HG02970 (cell line): Measurements from ENCODE around the gene TRPT1.
A peak's percentile ranks its signal among the peaks of the same experiment; 100 is the strongest.
"Not testable (repeated sequence)": the region's sequence is repeated elsewhere in the genome, so short reads cannot be mapped to it uniquely, and the experiment has no call there.

Experiments used
- ATAC-seq: cut with Tn5 transposase; IDR thresholded peaks from one replicate; pipeline ENCODE4 v1.9.1; 2021; ENCODE audit warnings: mild to moderate bottlenecking, moderate library complexity, moderate number of reproducible peaks; ENCODE audit not compliant: unreplicated experiment, low FRiP score

The TRPT1 gene

DNA sequence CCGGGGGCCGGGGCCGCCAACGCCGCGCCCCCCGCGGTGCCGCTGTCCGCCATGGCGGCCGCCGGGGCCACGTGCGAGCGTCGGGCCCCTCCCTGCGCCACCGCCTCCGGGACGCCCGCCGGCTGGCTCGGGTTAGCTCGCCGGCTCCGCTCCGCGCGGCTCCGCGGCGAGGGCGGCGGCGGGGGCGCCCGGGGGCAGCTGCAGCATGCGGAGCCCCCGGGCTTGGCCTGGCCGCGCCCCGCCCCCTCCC is 20.6 kb upstream of the TRPT1 start:
- not testable (repeated sequence) for ATAC-seq

DNA sequence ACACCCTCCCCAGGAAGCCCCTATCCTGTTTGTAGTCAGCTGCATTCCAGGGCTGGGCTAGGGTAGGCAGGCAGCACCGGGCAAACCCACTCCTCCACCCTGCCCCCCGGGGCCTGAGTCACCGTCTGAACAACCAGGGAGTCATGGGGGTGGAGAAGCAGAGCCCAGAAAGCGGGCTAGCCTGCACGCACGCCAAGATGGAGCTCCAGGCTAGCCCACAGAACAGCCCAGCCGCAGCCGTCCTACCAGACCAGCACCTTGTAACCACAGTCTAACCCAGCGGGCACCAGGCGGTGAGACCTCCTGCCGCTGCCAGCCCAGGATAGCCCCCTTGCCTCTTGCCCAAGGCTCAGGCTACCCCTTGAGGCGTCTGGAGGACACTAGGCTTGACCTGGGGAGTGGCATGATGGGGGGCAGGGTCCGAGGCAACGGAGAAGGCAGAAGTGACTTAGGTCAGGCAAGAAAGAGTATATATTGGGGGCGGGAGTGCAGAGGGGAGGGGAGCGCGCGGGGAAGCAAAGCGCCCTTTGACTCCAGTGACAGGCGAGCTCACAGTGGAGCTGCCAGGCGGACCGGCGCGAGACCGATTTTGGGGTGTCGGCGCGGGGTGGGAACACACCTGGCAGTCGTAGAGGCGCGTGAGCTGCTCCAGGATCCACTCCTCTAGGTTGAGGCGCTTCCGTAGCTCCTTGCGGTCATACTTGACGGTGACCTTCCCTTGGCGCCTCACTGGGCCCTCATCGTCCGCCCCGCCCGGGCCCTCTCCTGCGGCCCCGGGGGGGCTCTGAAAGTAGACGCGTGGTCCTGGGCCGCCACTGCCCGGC is 20.0 kb upstream of the TRPT1 start:
- ATAC-seq, result no peak

DNA sequence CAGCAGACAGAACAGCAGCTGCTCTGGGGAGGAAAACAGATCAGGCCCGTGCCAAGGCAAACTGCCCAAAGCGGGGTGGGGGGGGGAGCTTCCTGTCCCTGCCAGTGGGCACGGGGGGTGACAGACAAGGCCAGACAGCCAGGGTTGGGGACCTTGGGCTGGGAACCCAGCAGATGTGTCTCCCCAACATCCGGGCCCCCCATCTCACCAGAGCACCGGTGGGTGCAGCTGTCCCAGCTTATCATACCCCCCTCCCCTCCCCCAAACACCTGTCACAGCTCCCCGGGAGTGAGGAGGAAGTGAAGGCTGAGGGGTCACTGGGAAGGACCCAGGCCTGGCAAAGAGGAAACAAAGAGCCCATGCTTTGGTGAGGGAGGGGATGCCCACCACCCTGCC is 19.4 kb upstream of the TRPT1 start:
- ATAC-seq, result no peak

DNA sequence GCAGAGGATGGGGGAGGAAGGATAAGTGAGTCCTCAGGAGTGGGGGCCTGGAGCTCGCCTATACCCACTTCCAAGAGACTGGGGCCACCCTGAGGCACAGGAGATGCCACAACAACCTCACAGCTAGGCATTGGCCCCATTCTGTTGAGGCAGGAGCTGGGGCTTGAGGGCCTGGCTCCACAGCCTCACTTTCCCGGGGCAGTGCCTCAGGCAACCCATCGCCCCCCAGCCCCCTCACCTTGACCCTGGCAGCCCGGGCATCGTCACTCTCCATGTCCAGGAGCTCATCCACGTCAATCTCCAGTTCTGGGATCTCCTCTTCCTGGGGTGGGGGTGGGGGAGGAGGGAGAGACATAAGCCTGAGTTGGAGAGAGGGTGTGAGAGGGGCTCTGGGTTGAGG is 19.0 kb upstream of the TRPT1 start:
- ATAC-seq, result no peak

DNA sequence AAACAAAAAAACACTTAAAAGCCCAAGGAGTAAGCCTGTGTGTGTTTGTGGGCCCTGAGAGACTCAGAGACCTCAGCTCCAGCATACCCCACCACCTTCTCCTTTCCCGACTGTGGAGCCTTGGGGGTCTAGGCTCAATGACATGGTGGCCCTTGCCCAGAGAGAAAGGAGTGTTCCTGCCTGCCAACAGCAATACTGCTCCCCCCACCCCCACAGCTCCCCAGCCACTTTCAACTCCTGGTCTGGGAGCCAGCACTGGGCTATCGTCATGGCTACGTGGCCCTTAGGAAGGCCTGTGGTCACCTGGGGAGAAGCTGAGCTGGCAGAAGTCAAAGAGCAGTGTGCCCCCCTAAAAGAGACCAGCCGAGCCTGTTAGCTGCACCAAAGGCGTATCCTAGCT is 18.1 kb upstream of the TRPT1 start:
- ATAC-seq, result no peak

DNA sequence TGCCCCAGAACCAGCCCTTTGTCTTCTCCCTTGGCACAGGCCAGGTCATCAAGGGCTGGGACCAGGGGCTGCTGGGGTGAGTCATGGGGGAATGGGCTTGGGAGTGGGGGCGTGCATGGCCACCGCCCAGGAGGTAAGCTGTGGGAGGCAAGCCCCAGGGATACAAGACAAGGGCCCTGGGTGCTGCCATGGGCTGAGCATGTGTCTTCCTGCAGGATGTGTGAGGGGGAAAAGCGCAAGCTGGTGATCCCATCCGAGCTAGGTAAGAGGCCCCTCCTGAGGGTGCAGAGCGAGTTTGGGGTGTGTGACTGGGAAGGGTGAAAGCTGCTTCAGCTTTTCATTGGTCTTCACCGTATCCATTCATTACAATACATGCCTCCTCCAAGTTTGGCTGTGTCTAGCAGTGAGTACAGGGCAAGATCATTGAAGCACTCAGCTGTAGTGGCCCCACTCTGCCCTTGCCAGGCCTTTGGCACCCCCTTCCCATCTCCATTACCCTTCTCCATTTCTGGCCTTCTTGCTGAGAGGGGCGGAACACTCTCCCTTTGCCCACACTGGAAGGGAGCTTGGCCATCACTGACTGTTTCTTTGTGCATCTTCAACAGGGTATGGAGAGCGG is 17.4 kb upstream of the TRPT1 start:
- no peak for ATAC-seq

DNA sequence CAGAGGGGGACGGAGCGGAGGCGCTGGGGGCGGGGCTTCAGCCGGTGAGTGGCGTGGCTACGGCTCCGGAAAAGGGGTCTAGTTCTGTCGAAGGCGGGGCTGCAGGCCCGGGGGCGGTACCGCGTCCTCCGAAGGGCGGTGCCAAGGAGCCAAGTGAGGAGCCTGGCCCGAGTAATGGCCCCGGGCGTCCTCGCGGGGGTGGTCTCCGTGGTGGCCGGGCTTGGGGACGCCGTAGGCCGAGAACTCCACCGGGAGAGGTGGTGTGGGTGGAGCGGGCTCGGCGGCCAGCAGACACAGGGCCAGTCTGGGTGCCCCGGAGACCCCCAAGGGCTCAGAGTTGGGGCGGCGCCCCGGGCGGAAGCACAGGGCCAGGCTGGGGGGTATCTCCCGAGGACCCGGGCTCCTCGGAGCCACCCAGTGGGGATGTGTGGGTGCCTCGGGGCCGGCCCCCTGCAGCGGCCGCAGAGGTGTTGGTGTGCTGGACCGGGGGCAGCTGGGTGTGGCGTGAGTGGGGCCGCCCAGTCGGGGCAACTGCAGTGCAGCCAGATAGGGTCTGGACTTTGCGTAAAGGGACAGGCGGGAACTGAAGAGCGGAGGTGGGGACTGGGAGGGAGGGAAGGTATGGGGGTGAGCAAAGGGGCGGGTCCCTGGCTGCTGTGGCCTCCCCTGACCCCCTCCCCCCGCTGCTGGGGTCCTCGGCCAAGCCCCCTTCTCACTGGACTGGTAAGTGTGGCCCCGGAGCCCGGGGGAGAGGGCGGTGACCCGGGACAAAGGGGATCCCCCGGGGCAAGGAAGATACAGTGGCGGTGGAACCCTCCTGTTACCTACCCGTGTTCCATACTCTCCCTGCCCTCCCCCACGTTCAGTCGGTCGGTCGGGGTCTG is 15.7 kb upstream of the TRPT1 start:
- ATAC-seq, result peak; percentile 8

DNA sequence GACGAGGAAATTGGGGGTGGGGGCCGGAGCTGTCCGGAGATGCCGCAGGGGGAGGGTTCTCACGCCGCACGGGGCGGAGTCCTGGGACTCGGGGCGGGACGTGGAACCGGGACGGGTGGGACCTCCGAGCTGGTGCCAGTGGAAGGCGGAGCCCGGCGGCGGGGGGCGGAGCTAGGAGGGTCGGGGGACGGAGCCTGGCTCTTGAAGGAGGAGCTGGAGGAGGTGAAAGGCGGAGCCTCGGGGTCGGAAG is 15.2 kb upstream of the TRPT1 start:
- peak; percentile 66 for ATAC-seq

DNA sequence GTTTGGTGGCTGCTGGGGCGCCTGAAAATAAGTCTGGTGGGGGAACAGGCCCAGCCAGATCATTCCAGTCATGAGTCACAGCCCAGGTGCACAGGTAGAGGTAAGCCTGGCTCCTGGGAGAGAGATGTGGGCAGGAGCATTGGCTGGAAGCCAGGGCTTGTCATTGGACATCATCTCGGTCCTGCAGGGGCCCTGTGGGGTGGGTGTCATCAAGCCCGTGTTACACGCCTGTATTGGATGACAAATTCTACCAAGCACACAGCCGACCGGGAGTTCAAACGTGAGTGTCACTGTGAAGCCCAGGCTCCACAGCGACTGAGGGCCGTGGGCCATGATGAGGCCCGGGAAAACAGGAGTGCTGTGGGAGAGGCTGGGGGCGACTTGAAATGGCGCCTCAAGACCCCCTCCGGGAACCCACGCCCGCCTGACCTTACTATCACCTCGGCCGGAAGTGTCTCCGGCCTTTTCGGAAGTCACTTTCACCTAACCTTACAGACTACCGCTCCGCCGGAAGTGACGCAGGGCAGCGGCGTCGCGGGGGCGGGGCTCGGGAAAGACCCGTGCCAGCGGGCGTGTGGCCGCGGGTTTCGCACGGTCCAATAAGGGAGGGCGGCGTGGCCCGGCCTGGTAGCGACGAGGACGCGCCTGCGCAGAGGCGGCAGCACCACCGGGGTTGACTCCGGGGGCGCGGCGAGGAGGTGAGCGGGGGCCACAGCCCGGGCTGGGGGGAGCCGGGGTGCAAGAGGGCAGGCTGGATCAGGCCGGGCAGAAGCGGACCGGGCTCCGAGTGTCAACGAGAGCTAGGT is 14.7 kb upstream of the TRPT1 start, which contains the start of gene FKBP2:
TSS of gene FKBP2 (plus strand) at position 661 of the 806 bp plus-strand sequence. CDS start 1,293 bp downstream, outside the sequence.
- ATAC-seq, result peak; percentile 52

DNA sequence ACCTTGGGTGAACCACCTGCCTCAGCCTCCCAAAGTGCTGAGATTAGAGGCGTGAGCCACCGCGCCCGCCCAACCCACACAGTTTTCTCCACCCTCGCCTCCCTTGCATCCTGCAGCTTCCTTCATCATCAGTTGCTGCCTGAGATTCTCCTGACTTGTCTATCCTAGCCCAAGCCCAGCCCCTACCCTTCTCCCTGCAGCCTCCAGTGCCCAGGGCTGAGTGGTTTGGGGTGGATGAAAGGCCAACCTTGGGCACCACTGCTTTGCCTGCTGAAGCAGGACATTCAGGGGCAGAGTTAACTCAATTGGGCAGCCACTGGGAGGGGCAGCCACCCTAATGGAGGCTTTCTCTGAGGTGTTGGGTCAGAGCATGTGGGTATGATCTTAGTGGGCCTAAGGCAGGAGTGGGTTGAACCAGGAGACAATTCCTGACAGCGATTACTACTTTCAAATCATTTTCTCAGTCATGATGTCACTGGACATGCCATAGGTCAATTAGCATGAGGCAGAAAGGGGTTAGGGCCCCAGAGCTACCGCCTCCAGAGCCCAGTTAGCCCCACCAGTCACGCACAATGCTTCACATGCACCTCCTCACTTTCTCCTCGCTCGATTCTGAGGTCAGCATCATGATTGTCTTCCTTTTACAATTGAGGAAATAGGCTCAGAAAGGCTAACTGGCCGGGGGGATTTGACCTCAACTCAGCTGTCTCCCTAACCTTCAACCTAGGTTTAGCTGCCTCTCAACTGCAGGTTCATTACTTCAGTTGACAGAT is 13.9 kb upstream of the TRPT1 start:
- ATAC-seq, result no peak

DNA sequence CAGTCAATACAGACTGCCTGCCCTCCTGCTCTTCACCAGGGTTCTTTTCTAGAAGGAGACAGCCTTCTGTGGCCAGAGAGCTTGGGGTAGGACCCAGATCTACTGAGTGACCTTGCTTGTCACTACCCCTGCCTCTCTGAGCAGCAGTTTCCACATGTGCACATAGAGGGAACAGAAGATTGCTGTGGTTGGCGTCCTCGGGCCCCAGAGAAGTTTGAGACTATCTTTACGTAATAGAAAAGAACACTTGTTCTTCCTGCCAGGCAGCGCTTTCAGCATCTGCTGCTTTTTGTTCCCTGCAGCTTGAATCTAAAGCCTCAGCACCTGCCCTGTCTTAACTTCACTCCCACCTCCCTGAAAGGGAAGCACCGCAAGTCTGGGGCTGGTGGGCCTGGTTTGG is 13.0 kb upstream of the TRPT1 start:
- no peak for ATAC-seq

DNA sequence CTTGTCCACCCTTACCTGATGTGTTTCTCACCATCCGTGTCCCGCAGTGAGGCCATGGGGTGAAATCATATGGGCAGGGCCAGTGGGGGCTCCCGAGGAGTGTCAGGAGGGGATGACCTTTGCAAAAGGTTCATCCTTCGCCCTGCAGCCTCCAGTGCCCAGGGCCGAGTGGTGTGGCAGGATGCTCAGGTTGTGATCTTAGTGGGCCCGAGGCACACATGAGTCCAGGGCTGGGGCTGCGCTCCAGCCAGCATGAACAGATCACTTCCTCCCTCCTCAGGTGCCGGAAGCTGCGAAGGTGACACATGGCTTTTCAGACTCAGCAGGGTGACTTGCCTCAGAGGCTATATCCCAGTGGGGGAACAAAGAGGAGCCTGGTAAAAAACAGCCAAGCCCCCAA is 12.1 kb upstream of the TRPT1 start:
- ATAC-seq, result no peak

DNA sequence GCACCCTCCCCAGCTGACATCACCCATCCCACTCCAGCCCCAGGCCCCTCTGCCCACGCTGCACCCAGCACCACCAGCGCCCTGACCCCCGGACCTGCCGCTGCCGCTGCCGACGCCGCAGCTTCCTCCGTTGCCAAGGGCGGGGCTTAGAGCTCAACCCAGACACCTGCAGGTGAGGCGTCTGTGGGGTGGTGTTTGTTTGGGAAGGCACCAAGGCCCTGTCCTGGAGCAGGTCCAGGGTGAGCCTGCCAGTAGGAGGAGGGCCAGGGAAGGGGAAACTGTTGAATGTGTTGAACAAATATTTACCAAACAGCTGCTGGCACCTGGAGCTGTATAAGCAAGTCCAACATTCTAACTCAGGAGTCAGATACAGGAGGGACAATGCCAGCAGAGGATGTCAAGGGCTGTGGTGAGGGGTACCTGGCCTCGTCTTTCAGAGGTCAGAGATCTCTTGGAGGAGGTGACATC is 11.5 kb upstream of the TRPT1 start:
- ATAC-seq, result no peak

DNA sequence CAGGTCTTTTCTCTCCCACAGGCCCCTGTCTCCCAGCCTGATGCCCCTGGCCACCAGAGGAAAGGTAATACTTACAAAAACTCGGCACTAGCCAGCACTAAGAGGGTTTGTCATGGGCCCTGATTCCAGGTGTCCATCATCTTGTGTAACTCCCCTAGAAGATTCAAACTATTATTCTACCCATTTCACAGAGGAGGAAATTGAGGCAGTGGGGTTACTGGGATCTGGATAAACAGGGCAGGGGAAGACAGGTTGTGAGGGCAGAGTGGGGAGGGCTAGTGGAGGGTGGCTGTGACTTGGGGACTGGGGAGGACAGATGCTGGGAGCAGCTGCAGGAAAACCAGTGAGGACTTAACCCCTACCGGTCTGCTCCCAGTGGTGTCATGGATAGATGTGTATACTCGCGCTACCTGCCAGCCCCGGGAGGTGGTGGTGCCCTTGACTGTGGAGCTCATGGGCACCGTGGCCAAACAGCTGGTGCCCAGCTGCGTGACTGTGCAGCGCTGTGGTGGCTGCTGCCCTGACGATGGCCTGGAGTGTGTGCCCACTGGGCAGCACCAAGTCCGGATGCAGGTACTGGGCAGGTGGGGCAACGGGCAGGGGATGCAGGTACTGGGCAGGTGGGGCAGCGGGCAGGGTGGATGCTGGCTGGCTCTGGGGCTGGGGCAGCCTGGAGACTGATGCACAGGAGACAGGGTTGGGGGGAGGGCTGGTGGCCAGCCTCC is 9.6 kb upstream of the TRPT1 start:
- no peak for ATAC-seq

DNA sequence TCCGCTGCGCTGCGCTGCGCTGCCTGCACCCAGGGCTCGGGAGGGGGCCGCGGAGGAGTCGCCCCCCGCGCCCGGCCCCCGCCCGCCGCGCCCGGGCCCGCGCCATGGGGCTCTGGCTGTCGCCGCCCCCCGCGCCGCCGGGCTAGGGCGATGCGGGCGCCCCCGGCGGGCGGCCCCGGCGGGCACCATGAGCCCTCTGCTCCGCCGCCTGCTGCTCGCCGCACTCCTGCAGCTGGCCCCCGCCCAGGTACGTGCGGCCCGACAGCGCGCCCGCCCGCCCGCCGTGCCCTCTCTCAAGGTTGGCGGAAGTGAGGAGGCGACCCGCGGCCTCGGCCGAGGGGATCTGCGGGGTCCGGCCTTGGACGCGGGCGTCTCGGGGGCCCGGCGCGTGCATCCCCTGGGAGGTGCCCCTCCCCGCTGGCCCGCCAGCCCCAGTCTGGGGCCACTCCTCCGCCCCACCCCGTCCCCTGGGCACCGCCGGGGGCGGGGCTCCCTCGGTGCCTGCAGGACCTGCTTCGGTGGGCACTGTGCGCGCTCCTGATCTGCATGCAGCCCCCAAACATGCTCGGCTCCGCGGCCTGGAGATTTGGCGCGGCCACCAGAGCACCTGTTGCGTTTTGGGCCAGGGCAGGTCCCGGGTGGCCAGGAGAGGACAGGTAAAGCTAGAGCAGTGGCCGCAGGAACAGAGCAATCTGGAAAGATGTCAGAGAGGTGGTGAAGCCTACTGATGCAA is 8.8 kb upstream of the TRPT1 start:
- ATAC-seq, result peak; percentile 16

DNA sequence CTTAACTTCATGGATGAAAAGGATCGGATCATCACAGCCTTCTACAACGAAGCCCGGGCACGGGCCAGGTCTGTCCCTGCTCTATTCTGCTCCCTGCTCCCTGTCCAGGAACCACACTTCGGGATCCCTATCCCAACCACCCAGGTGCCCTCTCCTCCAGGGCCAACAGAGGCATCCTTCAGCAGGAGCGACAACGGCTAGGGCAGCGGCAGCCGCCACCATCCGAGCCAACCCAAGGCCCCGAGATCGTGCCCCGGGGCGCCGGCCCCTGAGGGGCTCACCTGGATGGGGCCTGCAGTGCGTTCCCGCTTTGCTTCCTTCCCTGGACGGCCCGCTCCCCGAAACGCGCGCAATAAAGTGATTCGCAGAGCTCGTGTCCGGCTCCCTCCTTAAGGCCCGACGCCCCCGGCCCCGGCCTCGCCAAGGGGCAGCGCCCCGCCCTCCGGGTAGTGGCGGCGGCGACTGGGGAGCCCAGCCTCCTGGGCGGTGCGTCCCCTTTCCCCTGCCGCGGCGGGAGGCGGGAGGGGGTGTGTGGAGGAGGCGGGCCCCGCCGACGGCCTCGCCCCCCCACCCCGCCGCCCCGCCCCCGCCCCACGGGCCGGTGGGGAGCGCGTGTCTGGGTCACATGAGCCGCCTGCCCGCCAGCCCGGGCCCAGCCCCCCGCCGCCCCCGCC is 8.1 kb upstream of the TRPT1 start, which contains the start of gene VEGFB:
TSS of gene VEGFB (plus strand) at position 672 of the 674 bp plus-strand sequence. CDS start 250 bp downstream, outside the sequence.
- peak; percentile 38 for ATAC-seq

DNA sequence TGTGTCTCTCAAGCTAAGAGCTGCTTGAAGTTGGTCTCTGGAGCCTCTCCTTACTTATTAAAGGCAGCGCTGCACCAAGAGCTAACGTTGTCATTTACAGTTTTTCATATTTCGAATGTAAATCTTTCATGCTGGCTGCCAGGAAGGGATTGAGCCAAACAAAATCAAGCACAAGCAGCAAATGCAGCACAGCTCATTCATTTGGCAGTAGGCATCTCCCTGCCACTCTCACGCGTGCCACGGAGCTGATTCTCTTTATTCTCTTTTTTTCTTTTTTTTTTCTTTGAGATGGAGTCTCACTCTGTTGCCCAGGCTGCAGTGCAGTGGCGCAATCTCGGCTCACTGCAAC is 7.0 kb upstream of the TRPT1 start:
- no peak for ATAC-seq
